Activated CD4-positive, alpha-beta T cell treated with anti-CD3 and anti-CD28 coated beads, Interleukin-2, amount 50 U/mL, for 16 hours (primary cell): ENCODE data around the gene MAPK9.
"Not testable (repeated sequence)": the region's sequence is repeated elsewhere in the genome, so short reads cannot be mapped to it uniquely, and the experiment has no call there.

Experiments
- DNase-seq: peaks from one replicate; pipeline ENCODE4 v3.0.0-alpha.2; 2020

MAPK9 gene

GRCh38 chr5:180324601-180324950, 32.7 kb upstream of the MAPK9 start:
- no peak for DNase-seq

- DNase-seq, result no peak
Measured at GRCh38 chr5:180323941-180324600, 32.2 kb upstream of the MAPK9 start.

- no peak for DNase-seq
Measured at GRCh38 chr5:180323160-180323559, 31.3 kb upstream of the MAPK9 start.

GRCh38 chr5:180318456-180319089, 26.7 kb upstream of the MAPK9 start:
- DNase-seq, result no peak

- DNase-seq, result no peak
Measured at GRCh38 chr5:180316586-180316985, 24.7 kb upstream of the MAPK9 start.

- peak; percentile 74 for DNase-seq
Measured at GRCh38 chr5:180315762-180316212, 23.9 kb upstream of the MAPK9 start.

- DNase-seq, result peak; percentile 81
Measured at GRCh38 chr5:180313677-180314505, 22.0 kb upstream of the MAPK9 start.

- no peak for DNase-seq
Measured at GRCh38 chr5:180311216-180311615, 19.3 kb upstream of the MAPK9 start.

GRCh38 chr5:180306796-180307195, 14.9 kb upstream of the MAPK9 start:
- DNase-seq, result no peak

- DNase-seq, result no peak
Measured at GRCh38 chr5:180305481-180305880, 13.6 kb upstream of the MAPK9 start.

GRCh38 chr5:180304431-180305375, 12.8 kb upstream of the MAPK9 start:
- DNase-seq, result no peak

GRCh38 chr5:180304016-180304292, 12.1 kb upstream of the MAPK9 start:
- DNase-seq, result no peak

GRCh38 chr5:180303226-180304015, 11.5 kb upstream of the MAPK9 start:
- no peak for DNase-seq

GRCh38 chr5:180302256-180302655, 10.4 kb upstream of the MAPK9 start:
- no peak for DNase-seq

GRCh38 chr5:180301253-180301652, 9.4 kb upstream of the MAPK9 start:
- no peak for DNase-seq

GRCh38 chr5:180299526-180299925, 7.6 kb upstream of the MAPK9 start:
- DNase-seq, result no peak

GRCh38 chr5:180299014-180299413, 7.1 kb upstream of the MAPK9 start:
- not testable (repeated sequence) for DNase-seq

GRCh38 chr5:180297587-180298282, 5.9 kb upstream of the MAPK9 start:
- DNase-seq, result no peak

GRCh38 chr5:180296771-180297170, 4.9 kb upstream of the MAPK9 start:
- no peak for DNase-seq

- no peak for DNase-seq
Measured at GRCh38 chr5:180294913-180295555, 3.2 kb upstream of the MAPK9 start.

GRCh38 chr5:180294411-180294810, 2.5 kb upstream of the MAPK9 start:
- DNase-seq, result no peak
